Right lobe of liver (tissue), 6 donors: ENCODE results near the gene KPNA1. TPM values are rescaled to one million over a fixed set of nuclear protein-coding genes. Genes with fewer than 3 reads are reported as not detected.

Source experiments
- ATAC-seq, 4 donors: fragments of 200-7000 bp; cut with Tn5 transposase; one replicate each; pipeline ENCODE4 v1.9.1; 2020; ENCODE audit warnings: mild to moderate bottlenecking in 4 of 4, moderate library complexity in 4 of 4
- DNase-seq, 3 donors: peaks; one replicate each; pipeline ENCODE4 v3.0.0-alpha.2; 2020
- H3K27ac ChIP-seq, 3 donors: fragments of 200-600 bp; one replicate each; pipeline ENCODE4 v1.8.0; 2022
- H3K27me3 ChIP-seq, 2 donors: fragments of 200-600 bp; one replicate each; pipeline ENCODE4 v1.8.0; 2022
- H3K36me3 ChIP-seq, 4 donors: fragments of 200-600 bp; sonication (generic) in 1 of 4; one replicate each; pipeline versions ENCODE4 v1.5.1 to v1.8.0; 2017 to 2022; ENCODE audit warnings: control low read depth in 1 of 4
- H3K4me1 ChIP-seq, 4 donors: fragments of 200-600 bp; sonication (generic) in 1 of 4; one replicate each; pipeline versions ENCODE4 v1.5.1 to v1.8.0; 2017 to 2022; ENCODE audit warnings: control low read depth in 1 of 4
- H3K4me3 ChIP-seq, 3 donors: fragments of 200-600 bp; one replicate each; pipeline ENCODE4 v1.8.0; 2022
- H3K9me3 ChIP-seq, 4 donors: fragments of 200-600 bp; sonication (generic) in 1 of 4; one replicate each; pipeline versions ENCODE4 v1.5.1 to v1.8.0; 2017 to 2022; ENCODE audit warnings: control low read depth in 1 of 4
- CTCF ChIP-seq, 4 donors: fragments of 200-600 bp in 3 of 4; fragments of 450-650 bp in 1 of 4; IDR thresholded peaks; one replicate each; pipeline versions ENCODE4 v1.5.1 to v1.8.0; 2016 to 2022; ENCODE audit warnings: antibody characterized with exemption in 4 of 4, mild to moderate bottlenecking in 2 of 4
- POLR2A ChIP-seq: fragments of 450-650 bp; IDR thresholded peaks from one replicate; pipeline ENCODE4 v1.6.1; 2017; ENCODE audit warnings: antibody characterized with exemption, mild to moderate bottlenecking
- WGBS: methylation state at CpG from one replicate; pipeline ENCODE4 v1.1.6; 2018; ENCODE audit warnings: low coverage, low lambda C conversion rate; ENCODE audit not compliant: insufficient coverage; ENCODE audit errors: missing lambda C conversion rate; 5-methylcytosine and 5-hydroxymethylcytosine counted together
- intact Hi-C, 2 donors: fragments of 100-400 bp; cut with DNase I; formaldehyde crosslinking; loops; one replicate each; pipeline versions ENCODE4 v1.11.2 to v1.14.1; 2022
- total RNA-seq, 6 experiments: library from RNA; depleted of rRNA in 2 of 6; stranded (reverse); fragments of >200 nt in 2 of 6; fragmentation: NEBNext Ultra II Directional in 3 of 6; extraction: Animal tissue kit (Norgen Biotek cat#: 25700) in 3 of 6; gene quantifications; one replicate each; pipeline versions ENCODE4 v1.1.0 to v1.2.4, GENCODE V29; 2016 to 2023
- donor health status: DM: no; HTN: yes; CAD: no.
- donor health status: DM: no; HTN: no; CAD: no.
- donor health status: DM: no; HTN: no; CAD: no.
- donor health status: DM: no; HTN: yes; CAD: no.
- donor health status: DM: no; HTN: yes; CAD: no.

The KPNA1 gene
- total RNA-seq, 6 experiments from 2014 or later = 33.7 to 61.3 (median 51.2) TPM

GRCh38 chr3:122389892-122390291 lies 124.8 kb downstream of the KPNA1 start:
- Histone ChIP-seq H3K27me3 (no peaks in the 10 kb centered on the region), H3K4me3 (no peak overlapping the region), H3K4me1 (peaks cover 0 to 62% (median 29%) of the 10 kb centered on the region in 4 donors), H3K27ac (peak overlapping the region in 2 of 3 donors; percentile 28 to 65), H3K9me3 (no peaks in the 10 kb centered on the region), H3K36me3 (no peaks in the 10 kb centered on the region)
- DNase-seq = no peak
- intact Hi-C loops = no loop called here
- WGBS = 26% methylated on average over 4 of the region's 4 CpGs
- TF ChIP-seq POLR2A (no peak), CTCF (IDR thresholded peaks at IDR 0.05) (no peak)
- ATAC-seq = peak in 3 of 4 donors; percentile 20 to 36 (median 27)

DNA sequence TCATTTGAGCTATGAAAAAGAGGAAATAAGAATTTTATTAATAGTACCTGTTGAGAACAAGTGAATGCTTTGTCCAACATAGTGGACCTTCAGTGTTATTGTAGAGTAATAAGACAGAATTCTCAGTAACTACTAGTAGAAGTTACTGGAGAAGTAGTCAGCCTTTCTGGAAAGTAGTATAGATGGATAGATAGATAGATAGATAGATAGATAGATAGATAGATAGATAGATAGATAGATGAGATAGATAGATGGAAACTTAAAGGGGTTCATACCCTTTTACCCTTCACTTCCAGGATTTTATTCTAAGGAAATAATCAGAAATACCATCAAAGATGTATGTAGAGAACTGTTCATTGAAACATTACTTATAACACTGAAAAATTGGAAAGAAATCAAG lies 125.5 kb downstream of the KPNA1 start:
- Histone ChIP-seq H3K27me3 (no peaks in the 10 kb centered on the region), H3K4me3 (no peak overlapping the region), H3K4me1 (peaks cover 0 to 58% (median 32%) of the 10 kb centered on the region in 4 donors), H3K9me3 (no peaks in the 10 kb centered on the region), H3K36me3 (no peaks in the 10 kb centered on the region), H3K27ac (no peak overlapping the region)
- TF ChIP-seq CTCF (IDR thresholded peaks at IDR 0.05) = no peak
- TF ChIP-seq POLR2A = no peak
- intact Hi-C loops = no loop called here
- ATAC-seq (no peak), DNase-seq (no peak)

GRCh38 chr3:122387709-122388108 lies 127.0 kb downstream of the KPNA1 start:
- intact Hi-C loops = no loop called here
- H3K4me1 ChIP-seq = peaks cover 0 to 45% (median 24%) of the 10 kb centered on the region in 4 donors
- H3K27ac ChIP-seq = no peak overlapping the region
- ATAC-seq (no peak), DNase-seq (no peak)
- no peaks in the 10 kb centered on the region for H3K9me3 ChIP-seq
- 81% methylated on average over 3 of the region's 3 CpGs for WGBS
- H3K4me3 ChIP-seq = no peak overlapping the region
- TF ChIP-seq CTCF (IDR thresholded peaks at IDR 0.05) (no peak), POLR2A (no peak)
- no peaks in the 10 kb centered on the region for H3K27me3 ChIP-seq
- H3K36me3 ChIP-seq = no peaks in the 10 kb centered on the region

DNA sequence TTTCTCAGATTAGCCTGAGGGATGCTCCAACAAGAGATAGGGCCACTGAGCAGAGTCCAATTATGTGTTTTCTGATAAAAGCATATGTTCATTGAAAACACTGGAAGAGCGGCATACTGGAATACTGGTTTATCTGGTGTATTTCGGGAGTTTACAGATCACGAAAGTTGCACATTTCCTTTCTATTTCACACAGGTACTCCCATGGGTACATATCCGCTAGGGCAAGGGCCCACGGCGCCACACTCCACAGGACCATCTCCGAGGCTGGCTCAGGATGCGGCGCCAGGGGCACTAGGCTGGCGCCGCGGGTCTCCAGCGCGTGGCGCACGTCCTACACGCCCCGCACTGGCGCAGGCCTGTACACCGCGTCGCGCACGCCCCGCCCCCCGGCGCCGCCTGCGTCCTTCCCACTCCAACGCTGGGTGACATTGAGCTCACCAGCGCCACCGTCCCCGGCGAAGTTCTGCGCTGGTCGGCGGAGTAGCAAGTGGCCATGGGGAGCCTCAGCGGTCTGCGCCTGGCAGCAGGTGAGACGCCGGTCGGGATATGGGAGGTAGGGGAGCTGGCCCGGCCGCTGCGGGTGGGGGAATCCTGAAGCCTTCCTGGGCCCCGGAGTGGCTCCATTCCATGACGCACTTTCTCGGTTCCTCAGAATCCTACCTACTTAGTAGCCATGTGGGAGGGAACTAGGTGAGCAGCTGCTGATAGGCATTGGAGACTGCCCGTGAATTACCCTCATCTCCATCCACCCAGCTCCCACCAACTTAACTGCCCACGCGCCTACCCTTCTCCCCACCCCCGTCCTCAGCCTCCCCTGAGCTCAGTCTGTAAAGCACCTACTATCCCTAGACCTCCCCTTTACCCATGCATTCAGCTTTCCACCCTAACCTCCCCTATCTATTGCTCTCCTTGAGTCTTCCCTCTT lies 130.7 kb downstream of the KPNA1 start, which contains the start of gene FAM162A:
Gene FAM162A, plus strand, starts transcription at position 412 of the 927 bp plus-strand sequence. Its CDS starts 84 bp downstream, at position 496.
- TF ChIP-seq POLR2A = peak; percentile 97
- peak; percentile 34 to 82 (median 59) for TF ChIP-seq CTCF (IDR thresholded peaks at IDR 0.05)
- 1% methylated on average over 9 of the region's 52 CpGs for WGBS
- ATAC-seq (peak; percentile 92 to 98 (median 96)), DNase-seq (peak; percentile 97 to 98 (median 97))
- no peaks in the 10 kb centered on the region for H3K36me3 ChIP-seq
- H3K27ac ChIP-seq = peak within 1 kb of the TSS; percentile 77 to 88 (median 85)
- peak within 1 kb of the TSS; percentile 67 to 87 (median 76) for H3K4me3 ChIP-seq
- no peaks in the 10 kb centered on the region for H3K9me3 ChIP-seq
- intact Hi-C loops = no loop called here
- H3K4me1 ChIP-seq = peaks cover 0 to 24% (median 10%) of the 10 kb centered on the region in 4 donors
- H3K27me3 ChIP-seq = no peaks in the 10 kb centered on the region
